CD4-positive, alpha-beta T cell (primary cell): ENCODE data around the gene TSPYL4. TPM values are rescaled to one million over a fixed set of nuclear protein-coding genes. Genes with fewer than 3 reads are reported as not detected.

Experiments used
- ATAC-seq: fragments of 200-7000 bp; cut with Tn5 transposase; one replicate; pipeline ENCODE4 v1.10.0; 2022; ENCODE audit warnings: mild to moderate bottlenecking; ENCODE audit not compliant: poor library complexity
- CTCF ChIA-PET: fragments of 350-600 bp; sonication (Branson Sonifier 250); formaldehyde crosslinking; loops from one replicate; lab custom pipeline; 2021; ENCODE audit warnings: antibody characterized with exemption, inconsistent platforms; lab: Charles Lee
- POLR2A ChIA-PET: fragments of 350-600 bp; sonication (Branson Sonifier 250); formaldehyde crosslinking; loops from one replicate; lab custom pipeline; 2021; ENCODE audit warnings: antibody characterized with exemption, inconsistent platforms; lab: Charles Lee
- DNase-seq, 14 experiments: peaks; one replicate each; pipeline ENCODE4 v3.0.0-alpha.2; 2013 to 2020; ENCODE audit warnings: mixed read lengths in 2 of 14
- H3K27ac ChIP-seq, 2 donors: one replicate each; pipeline versions ENCODE4 v1.5.1 to v1.7.0; 2013; ENCODE audit warnings: low read length in 2 of 2, low read depth in 1 of 2, mild to moderate bottlenecking in 1 of 2
- H3K27me3 ChIP-seq, 2 experiments: 1 replicate in 1 of 2; 2 replicates in 1 of 2; pipeline versions ENCODE4 v1.6.1 to v1.7.0; 2013; ENCODE audit warnings: low read length in 2 of 2, control low read depth in 1 of 2, mild to moderate bottlenecking in 1 of 2, moderate library complexity in 1 of 2; ENCODE audit not compliant: insufficient read depth in 2 of 2, control insufficient read depth in 1 of 2
- H3K36me3 ChIP-seq: one replicate; pipeline ENCODE4 v1.6.1; 2013; ENCODE audit warnings: low read length, control low read depth; ENCODE audit not compliant: insufficient read depth
- H3K4me1 ChIP-seq: one replicate; pipeline ENCODE4 v1.6.1; 2013; ENCODE audit warnings: low read length, control low read depth; ENCODE audit not compliant: insufficient read depth
- H3K4me3 ChIP-seq: one replicate; pipeline ENCODE4 v1.5.1; 2013; ENCODE audit warnings: mild to moderate bottlenecking, low read length, moderate library complexity
- H3K9me3 ChIP-seq, 2 experiments: 1 replicate in 1 of 2; 2 replicates in 1 of 2; pipeline versions ENCODE4 v1.6.1 to v1.7.0; 2013; ENCODE audit warnings: low read length in 2 of 2, mild to moderate bottlenecking in 2 of 2, control low read depth in 1 of 2, moderate library complexity in 1 of 2; ENCODE audit not compliant: control insufficient read depth in 1 of 2, insufficient read depth in 1 of 2
- H3K27ac Mint-ChIP-seq: one replicate; pipeline ENCODE4 v1.8.0; 2020; ENCODE audit warnings: mixed read lengths
- H3K27me3 Mint-ChIP-seq: one replicate; pipeline ENCODE4 v1.8.0; 2021; ENCODE audit warnings: mixed read lengths
- H3K36me3 Mint-ChIP-seq: one replicate; pipeline ENCODE4 v1.8.0; 2021; ENCODE audit warnings: low read depth, mixed read lengths
- H3K4me1 Mint-ChIP-seq: one replicate; pipeline ENCODE4 v1.8.0; 2021; ENCODE audit warnings: low read depth, mixed read lengths
- H3K4me3 Mint-ChIP-seq: one replicate; pipeline ENCODE4 v1.8.0; 2020; ENCODE audit warnings: mild to moderate bottlenecking, mixed read lengths
- H3K9me3 Mint-ChIP-seq: one replicate; pipeline ENCODE4 v1.8.0; 2020; ENCODE audit warnings: mixed read lengths
- CTCF ChIP-seq: fragments of 200-600 bp; IDR thresholded peaks from one replicate; pipeline ENCODE4 v1.8.0; 2022; ENCODE audit warnings: antibody characterized with exemption, mild to moderate bottlenecking
- intact Hi-C, 2 experiments: fragments of 100-400 bp; cut with DNase I in 1 of 2; cut with micrococcal nuclease in 1 of 2; formaldehyde crosslinking; loops; one replicate each; pipeline versions ENCODE4 v1.15.1 to v1.9.0; 2023 to 2025; cut with DNase I, micrococcal nuclease
- total RNA-seq, 174 experiments: library from RNA in 2 of 174; stranded (reverse) in 2 of 174; gene quantifications; one replicate each; pipeline ENCODE4 v1.2.3 and lab custom pipeline; 2021 to 2026

Gene TSPYL4
- total RNA-seq, 2 experiments from 2014 or later, result 35.9 to 37.7 TPM

GRCh38 chr6:116280161-116280932 lies 26.5 kb upstream of the TSPYL4 start:
- peak in 3 of 14 experiments; percentile 34 to 39 (median 39) for DNase-seq
- ATAC-seq, result no peak
- ChIA-PET CTCF (interaction anchor here (2.1 to 3.8 kb wide), 4 partner anchors 8 to 291 kb away, joined by 4 to 42 read pairs (median 8); partner anchors contain the start of gene RWDD1), POLR2A (interaction anchor here (0.7 to 5.2 kb wide), 24 partner anchors 8 to 405 kb away, joined by 3 to 122 read pairs (median 6); partner anchors contain the start of genes KPNA5, NT5DC1, RWDD1 and TSPYL4)
- Mint-ChIP-seq H3K4me1 (peaks cover 60% of the 10 kb centered on the region), H3K27me3 (no peaks in the 10 kb centered on the region), H3K36me3 (peaks cover 47% of the 10 kb centered on the region), H3K4me3 (peak overlapping the region; percentile 96), H3K9me3 (no peaks in the 10 kb centered on the region), H3K27ac (peak overlapping the region; percentile 95)
- intact Hi-C loops, result loop anchor here (2.0 to 10.0 kb wide), 4 partner anchors 287 to 1394 kb away; partner anchors contain the start of genes KPNA5 (in 1 of the 2), NUS1 (in 1 of the 2) and RWDD1 (in 1 of the 2)
- Histone ChIP-seq H3K27me3 (no peaks in the 10 kb centered on the region), H3K4me1 (peaks cover 38% of the 10 kb centered on the region), H3K4me3 (peak overlapping the region; percentile 76), H3K36me3 (peaks cover 24% of the 10 kb centered on the region), H3K27ac (peak overlapping the region; percentile 97 to 99), H3K9me3 (no peaks in the 10 kb centered on the region)
- no peak for TF ChIP-seq CTCF

GRCh38 chr6:116279232-116280160 lies 25.6 kb upstream of the TSPYL4 start, which contains the start of gene TSPYL1:
TSS of gene TSPYL1 (minus strand) at chr6:116279930. CDS start at chr6:116279830, 100 bp downstream.
- intact Hi-C loops, result loop anchor here (1.0 to 10.0 kb wide), 5 partner anchors 25 to 1395 kb away; partner anchors contain the start of genes KPNA5 (in 1 of the 2), NUS1 (in 1 of the 2), RWDD1 (in 1 of the 2) and TSPYL4 (in 1 of the 2)
- peaks cover 69% of the 10 kb centered on the region for H3K4me1 Mint-ChIP-seq
- peak within 1 kb of the TSS; percentile 76 for H3K4me3 ChIP-seq
- no peaks in the 10 kb centered on the region for H3K27me3 Mint-ChIP-seq
- H3K36me3 ChIP-seq, result peaks cover 31% of the 10 kb centered on the region
- H3K27me3 ChIP-seq, result no peaks in the 10 kb centered on the region
- peaks cover 41% of the 10 kb centered on the region for H3K4me1 ChIP-seq
- H3K36me3 Mint-ChIP-seq, result peaks cover 56% of the 10 kb centered on the region
- CTCF ChIA-PET, result interaction anchor here (2.1 to 3.8 kb wide), 4 partner anchors 9 to 292 kb away, joined by 4 to 42 read pairs (median 8); partner anchors contain the start of gene RWDD1
- no peaks in the 10 kb centered on the region for H3K9me3 Mint-ChIP-seq
- DNase-seq (peak; percentile 89 to 98 (median 92)), ATAC-seq (peak; percentile 84)
- H3K27ac Mint-ChIP-seq, result peak within 1 kb of the TSS; percentile 95
- TF ChIP-seq CTCF, result no peak
- peak within 1 kb of the TSS; percentile 97 to 99 for H3K27ac ChIP-seq
- H3K9me3 ChIP-seq, result no peaks in the 10 kb centered on the region
- POLR2A ChIA-PET, result interaction anchor here (0.7 to 5.2 kb wide), 26 partner anchors 9 to 406 kb away, joined by 3 to 122 read pairs (median 5); partner anchors contain the start of genes KPNA5, NT5DC1, RWDD1 and TSPYL4
- peak within 1 kb of the TSS; percentile 96 for H3K4me3 Mint-ChIP-seq
